Kidney (tissue), 14 donors: ENCODE measurements around the gene AKAP6. TPM values are rescaled to one million over a fixed set of nuclear protein-coding genes. Genes with fewer than 3 reads are reported as not detected.
"Not testable (repeated sequence)": the region's sequence is repeated elsewhere in the genome, so short reads cannot be mapped to it uniquely, and the experiment has no call there.

Source experiments
- DNase-seq, 5 donors: peaks; one replicate each; pipeline ENCODE4 v3.0.0-alpha.2; 2013 to 2020
- FAIRE-seq: peaks from 2 replicates; lab custom pipeline; 2012; peaks lifted over from hg19 to GRCh38; lab: Jason Lieb, UNC
- H3K27ac ChIP-seq, 2 donors: one replicate each; pipeline ENCODE4 v1.7.0; 2013; ENCODE audit warnings: low read depth in 2 of 2, low read length in 2 of 2, inconsistent platforms in 1 of 2
- H3K27me3 ChIP-seq: one replicate; pipeline ENCODE4 v1.7.1; 2013; ENCODE audit warnings: low read length, inconsistent platforms; ENCODE audit not compliant: control insufficient read depth, insufficient read depth
- H3K36me3 ChIP-seq, 3 donors: one replicate each; pipeline versions ENCODE4 v1.7.0 to v1.7.1; 2013; ENCODE audit warnings: low read length in 3 of 3, control low read depth in 1 of 3, inconsistent platforms in 1 of 3; ENCODE audit not compliant: insufficient read depth in 3 of 3, control insufficient read depth in 2 of 3
- H3K4me1 ChIP-seq, 3 donors: one replicate each; pipeline versions ENCODE4 v1.7.0 to v1.7.1; 2013; ENCODE audit warnings: low read length in 3 of 3, inconsistent platforms in 1 of 3, low read depth in 1 of 3; ENCODE audit not compliant: control insufficient read depth in 2 of 3, insufficient read depth in 2 of 3
- H3K4me3 ChIP-seq, 3 donors: one replicate each; pipeline versions ENCODE4 v1.7.0 to v1.8.1; 2013; ENCODE audit warnings: low read length in 3 of 3, control low read depth in 1 of 3, inconsistent platforms in 1 of 3
- H3K9ac ChIP-seq, 3 donors: one replicate each; pipeline versions ENCODE4 v1.7.0 to v1.7.1; 2013; ENCODE audit warnings: low read length in 3 of 3, control low read depth in 1 of 3, inconsistent platforms in 1 of 3
- H3K9me3 ChIP-seq, 3 donors: one replicate each; pipeline versions ENCODE4 v1.7.0 to v1.7.1; 2013; ENCODE audit warnings: low read length in 3 of 3, control low read depth in 1 of 3, inconsistent platforms in 1 of 3; ENCODE audit not compliant: control insufficient read depth in 2 of 3, insufficient read depth in 1 of 3
- CTCF ChIP-seq: IDR thresholded peaks from 3 replicates; pipeline ENCODE4 v1.5.1; 2012; ENCODE audit warnings: mild to moderate bottlenecking, moderate library complexity, borderline replicate concordance; ENCODE audit not compliant: insufficient read depth; ENCODE audit errors: extremely low read depth
- intact Hi-C: fragments of 100-400 bp; cut with DNase I; formaldehyde crosslinking; loops from one replicate; pipeline ENCODE4 v1.11.1; 2022
- polyA plus RNA-seq: library from polyadenylated mRNA; stranded (reverse); fragments of 350-450 nt; fragmentation: Illumina TruSeq; extraction: RNeasy Lipid Tissue Mini Kit (QIAGEN cat#74804); gene quantifications from one replicate; pipeline ENCODE4 v1.2.3, GENCODE V29; 2014; ENCODE audit warnings: low read depth, low replicate concordance; ENCODE audit not compliant: insufficient read depth
- total RNA-seq: library from RNA; stranded (reverse); fragmentation: NEBNext Ultra II Directional; extraction: Animal tissue kit (Norgen Biotek cat#: 25700); gene quantifications from one replicate; pipeline ENCODE4 v1.2.1, GENCODE V29; 2021
- donor health status: control.
- donor health status: control.
- donor health status: control.
- donor health status: control.
- donor health status: control.
- donor health status: DM: yes; HTN: yes; CAD: no.
- donor health status: Normal renal cell carcinoma (clear cell type).

The AKAP6 gene
- total and polyA plus RNA-seq, 2 donors from 2014 or later = 0.92 to 10.5 TPM

GRCh38 chr14:32367516-32367915 lies 38.4 kb downstream of the AKAP6 start:
- Histone ChIP-seq H3K4me3 (no peak overlapping the region), H3K9me3 (no peaks in the 10 kb centered on the region), H3K9ac (no peak overlapping the region), H3K27me3 (no peaks in the 10 kb centered on the region), H3K4me1 (no peaks in the 10 kb centered on the region), H3K27ac (no peak overlapping the region), H3K36me3 (no peaks in the 10 kb centered on the region)
- intact Hi-C loops = no loop called here
- no peak for TF ChIP-seq CTCF
- FAIRE-seq = no peak
- no peak for DNase-seq

- Histone ChIP-seq H3K36me3 (no peaks in the 10 kb centered on the region), H3K9me3 (no peaks in the 10 kb centered on the region), H3K4me3 (no peak overlapping the region), H3K27me3 (no peaks in the 10 kb centered on the region), H3K27ac (no peak overlapping the region), H3K9ac (no peak overlapping the region), H3K4me1 (no peaks in the 10 kb centered on the region)
- FAIRE-seq = no peak
- intact Hi-C loops = no loop called here
- TF ChIP-seq CTCF = no peak
- DNase-seq = no peak
Observed at GRCh38 chr14:32368107-32368506, 39.0 kb downstream of the AKAP6 start.

- no peak for FAIRE-seq
- DNase-seq = no peak
- H3K4me3 ChIP-seq = no peak overlapping the region
- no peaks in the 10 kb centered on the region for H3K4me1 ChIP-seq
- no peaks in the 10 kb centered on the region for H3K9me3 ChIP-seq
- no peaks in the 10 kb centered on the region for H3K36me3 ChIP-seq
- no peak overlapping the region for H3K27ac ChIP-seq
- intact Hi-C loops = no loop called here
- no peak overlapping the region for H3K9ac ChIP-seq
- no peaks in the 10 kb centered on the region for H3K27me3 ChIP-seq
- TF ChIP-seq CTCF = no peak
Observed at GRCh38 chr14:32370714-32371113, 41.6 kb downstream of the AKAP6 start.

DNA sequence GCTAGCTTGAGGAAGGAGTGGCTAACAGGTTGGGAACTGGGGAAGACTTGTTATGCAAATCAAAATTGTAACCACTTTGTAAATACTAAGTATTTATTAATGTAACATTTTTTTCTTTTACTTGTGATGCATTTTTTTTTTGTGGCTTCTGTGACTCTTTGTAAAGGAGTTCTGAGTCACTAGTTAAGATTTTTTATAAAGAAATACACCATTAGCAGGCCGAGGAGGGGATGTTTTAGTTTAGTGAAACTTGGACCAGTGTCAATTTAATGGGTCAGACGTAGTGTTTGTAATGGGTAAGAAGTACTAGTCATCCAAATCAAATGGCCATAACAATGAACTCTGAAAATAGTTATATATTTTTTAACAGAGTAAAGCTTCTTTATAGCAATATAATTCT lies 43.1 kb downstream of the AKAP6 start:
- no peaks in the 10 kb centered on the region for H3K27me3 ChIP-seq
- no peak for TF ChIP-seq CTCF
- H3K4me3 ChIP-seq = no peak overlapping the region
- no peak for FAIRE-seq
- H3K9ac ChIP-seq = no peak overlapping the region
- no peak overlapping the region for H3K27ac ChIP-seq
- no peak for DNase-seq
- no peaks in the 10 kb centered on the region for H3K36me3 ChIP-seq
- intact Hi-C loops = no loop called here
- H3K9me3 ChIP-seq = no peaks in the 10 kb centered on the region
- no peaks in the 10 kb centered on the region for H3K4me1 ChIP-seq

- H3K36me3 ChIP-seq, FAIRE-seq, H3K9ac ChIP-seq, H3K27me3 ChIP-seq, H3K9me3 ChIP-seq, DNase-seq, intact Hi-C loops, H3K4me3 ChIP-seq, H3K4me1 ChIP-seq, H3K27ac ChIP-seq: not testable (repeated sequence)
Observed at GRCh38 chr14:32373174-32373573, 44.1 kb downstream of the AKAP6 start.
